GM12801 (cell line): Measurements from ENCODE around the gene SLC47A1.

ENCODE experiments used
- TF ChIP-seq, protein P1 (sequence below): IDR thresholded peaks from one replicate; pipeline ENCODE4 v1.5.1; 2011; ENCODE audit warnings: control low read depth; ENCODE audit not compliant: insufficient read length; ENCODE audit errors: extremely low read depth

The SLC47A1 gene

GRCh38 chr17:19537111-19537510 lies 3.5 kb downstream of the SLC47A1 start:
- TF ChIP-seq, protein P1, sequence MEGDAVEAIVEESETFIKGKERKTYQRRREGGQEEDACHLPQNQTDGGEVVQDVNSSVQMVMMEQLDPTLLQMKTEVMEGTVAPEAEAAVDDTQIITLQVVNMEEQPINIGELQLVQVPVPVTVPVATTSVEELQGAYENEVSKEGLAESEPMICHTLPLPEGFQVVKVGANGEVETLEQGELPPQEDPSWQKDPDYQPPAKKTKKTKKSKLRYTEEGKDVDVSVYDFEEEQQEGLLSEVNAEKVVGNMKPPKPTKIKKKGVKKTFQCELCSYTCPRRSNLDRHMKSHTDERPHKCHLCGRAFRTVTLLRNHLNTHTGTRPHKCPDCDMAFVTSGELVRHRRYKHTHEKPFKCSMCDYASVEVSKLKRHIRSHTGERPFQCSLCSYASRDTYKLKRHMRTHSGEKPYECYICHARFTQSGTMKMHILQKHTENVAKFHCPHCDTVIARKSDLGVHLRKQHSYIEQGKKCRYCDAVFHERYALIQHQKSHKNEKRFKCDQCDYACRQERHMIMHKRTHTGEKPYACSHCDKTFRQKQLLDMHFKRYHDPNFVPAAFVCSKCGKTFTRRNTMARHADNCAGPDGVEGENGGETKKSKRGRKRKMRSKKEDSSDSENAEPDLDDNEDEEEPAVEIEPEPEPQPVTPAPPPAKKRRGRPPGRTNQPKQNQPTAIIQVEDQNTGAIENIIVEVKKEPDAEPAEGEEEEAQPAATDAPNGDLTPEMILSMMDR: no peak

DNA sequence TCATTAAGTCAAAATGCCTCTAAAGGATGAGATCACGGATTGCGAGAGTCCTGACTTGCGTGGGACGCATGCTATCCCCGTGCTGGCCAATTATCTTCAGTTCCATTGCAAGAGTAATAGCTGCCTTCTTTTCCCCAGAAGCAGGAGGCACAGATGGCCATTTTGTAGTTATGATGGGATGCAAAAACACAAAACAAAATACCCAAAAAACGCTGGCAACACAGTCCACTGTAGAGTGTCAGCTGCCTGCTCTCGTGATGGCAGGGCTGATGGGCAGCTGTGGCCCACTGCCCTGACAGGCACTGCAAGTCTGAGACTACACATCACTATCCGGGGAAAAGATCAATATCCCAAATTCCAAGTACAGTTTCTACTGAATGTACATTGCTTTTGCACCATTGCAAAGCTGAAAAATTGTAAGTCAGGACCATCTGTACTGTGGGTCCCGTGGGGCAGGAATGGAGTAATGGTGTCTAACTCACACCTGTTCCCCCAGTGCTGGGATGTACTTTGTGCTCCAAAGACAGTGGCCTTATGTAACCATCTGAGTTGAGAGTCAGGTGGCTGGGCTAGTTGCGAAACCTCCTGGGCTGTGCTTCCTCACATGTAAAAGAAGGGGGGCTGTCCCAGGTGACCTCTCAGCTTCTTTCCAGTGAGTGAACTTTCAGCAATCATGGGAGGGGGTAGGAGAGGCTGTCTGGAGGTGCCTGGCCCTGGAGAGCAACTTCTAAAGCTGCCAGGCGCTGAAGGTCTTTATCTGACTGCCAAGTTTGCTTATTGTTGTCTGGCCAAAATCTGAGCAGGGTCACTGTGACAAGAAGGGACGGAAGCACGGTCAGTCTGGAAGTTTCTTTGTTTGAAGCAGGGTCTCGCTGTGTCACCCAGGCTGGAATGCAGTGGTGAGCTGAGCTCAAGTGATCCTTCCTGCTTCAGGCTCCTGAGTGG lies 4.7 kb downstream of the SLC47A1 start:
- TF ChIP-seq, protein P1: no peak

DNA sequence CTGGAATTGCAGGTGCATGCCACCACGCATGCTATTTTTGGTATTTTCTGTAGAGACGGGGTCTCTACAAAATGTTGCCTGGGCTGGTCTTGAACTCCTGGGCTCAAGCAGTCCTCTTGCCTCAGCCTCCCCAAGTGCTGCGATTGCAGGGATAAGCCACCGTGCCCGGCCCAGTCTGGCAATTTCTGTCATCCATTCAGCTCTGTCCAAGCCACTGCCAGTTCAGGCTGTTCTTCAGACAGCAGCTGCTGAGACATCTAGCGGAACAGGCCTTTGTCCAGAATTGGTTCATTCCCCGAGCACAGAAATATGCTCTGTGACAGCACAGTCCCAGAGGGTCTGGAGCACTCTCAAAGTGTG lies 5.4 kb downstream of the SLC47A1 start:
- TF ChIP-seq, protein P1: no peak

GRCh38 chr17:19539841-19540311 lies 6.2 kb downstream of the SLC47A1 start:
- TF ChIP-seq, protein P1: no peak

- TF ChIP-seq, protein P1: no peak
Observed at GRCh38 chr17:19540706-19541370, 7.2 kb downstream of the SLC47A1 start.

- TF ChIP-seq, protein P1: no peak
Observed at GRCh38 chr17:19541445-19541844, 7.8 kb downstream of the SLC47A1 start.

DNA sequence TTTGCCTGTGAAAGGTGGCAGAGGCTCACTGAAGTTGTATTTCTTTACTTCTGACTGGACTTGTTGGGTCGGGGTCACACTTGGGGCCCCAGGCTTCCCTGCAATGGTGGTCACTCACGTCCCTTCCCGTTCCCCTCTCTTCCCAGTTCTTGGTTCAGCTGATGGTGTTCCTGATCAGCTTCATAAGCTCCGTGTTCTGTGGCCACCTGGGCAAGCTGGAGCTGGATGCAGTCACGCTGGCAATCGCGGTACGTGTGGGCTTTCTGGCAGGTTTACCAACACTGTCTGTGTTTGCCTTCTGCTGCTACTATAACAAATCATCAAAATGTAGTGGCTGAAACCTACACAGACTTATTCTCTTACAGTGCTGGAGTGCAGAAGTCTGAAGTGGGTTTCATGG lies 8.6 kb downstream of the SLC47A1 start:
- TF ChIP-seq, protein P1: no peak
